ENCODE measurements around the gene MFSD2A.

DNA sequence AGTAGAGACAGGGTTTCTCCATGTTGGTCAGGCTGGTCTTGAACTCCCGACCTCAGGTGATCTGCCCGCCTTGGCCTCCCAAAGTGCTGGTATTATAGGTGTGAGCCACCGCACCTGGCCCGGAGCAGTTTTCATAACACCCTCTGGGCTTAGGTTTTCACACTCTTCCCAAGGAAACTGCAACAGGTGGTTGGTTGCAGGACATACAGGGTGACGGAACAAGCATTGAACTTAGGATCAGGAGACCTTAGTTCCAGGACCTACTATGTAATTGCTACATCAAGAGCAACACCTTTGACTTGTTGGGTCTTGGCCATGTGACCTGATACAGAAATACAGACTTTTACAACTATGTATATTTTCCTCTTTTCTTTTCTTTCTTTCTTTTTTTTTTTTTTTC is 37.9 kb downstream of the MFSD2A start:
- TF ChIP-seq CHD2 (IDR thresholded peaks at IDR 0.05; ENCODE audit: low read length, partially characterized antibody) = no peak
- TF ChIP-seq CTCF (IDR thresholded peaks at IDR 0.05) = no peak
- TF ChIP-seq POLR2AphosphoS5 (IDR thresholded peaks at IDR 0.05; ENCODE audit: low read depth, low read length) = no peak
- no peak for TF ChIP-seq SIN3A (IDR thresholded peaks at IDR 0.05; ENCODE audit: borderline replicate concordance, low read depth, low read length)
- TF ChIP-seq JUND (IDR thresholded peaks at IDR 0.05) = no peak
- no peak for TF ChIP-seq MEF2A (IDR thresholded peaks at IDR 0.05; ENCODE audit: borderline replicate concordance, low read depth)
- no peak for TF ChIP-seq EZH2phosphoT487 (IDR thresholded peaks at IDR 0.05; ENCODE audit: borderline replicate concordance, low read depth)
- TF ChIP-seq, protein P1, sequence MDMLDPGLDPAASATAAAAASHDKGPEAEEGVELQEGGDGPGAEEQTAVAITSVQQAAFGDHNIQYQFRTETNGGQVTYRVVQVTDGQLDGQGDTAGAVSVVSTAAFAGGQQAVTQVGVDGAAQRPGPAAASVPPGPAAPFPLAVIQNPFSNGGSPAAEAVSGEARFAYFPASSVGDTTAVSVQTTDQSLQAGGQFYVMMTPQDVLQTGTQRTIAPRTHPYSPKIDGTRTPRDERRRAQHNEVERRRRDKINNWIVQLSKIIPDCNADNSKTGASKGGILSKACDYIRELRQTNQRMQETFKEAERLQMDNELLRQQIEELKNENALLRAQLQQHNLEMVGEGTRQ (IDR thresholded peaks at IDR 0.05; ENCODE audit: borderline replicate concordance, low read depth, low read length) = no peak
- no peak for TF ChIP-seq MXI1 (IDR thresholded peaks at IDR 0.05; ENCODE audit: low read depth, low read length)
- TF ChIP-seq MAX (IDR thresholded peaks at IDR 0.05; ENCODE audit: low read depth) = no peak
- no peak for TF ChIP-seq RFX5 (IDR thresholded peaks at IDR 0.05; ENCODE audit: low read length)

Data from SK-N-SH (cell line).